ENCODE data around the gene KIF6.

KIF6 gene

GRCh38 chr6:39608652-39609345 is 116.4 kb downstream of the KIF6 start:
- TF ChIP-seq KLF9 (tag by site-specific recombination; IDR thresholded peaks at IDR 0.05; ENCODE audit: low read depth) (no peak), ELK4 (IDR thresholded peaks at IDR 0.05; ENCODE audit: borderline replicate concordance, low read depth, low read length) (no peak), ZNF274 (IDR thresholded peaks at IDR 0.05; ENCODE audit: low read length) (no peak), ZNF274 (tag by site-specific recombination; IDR thresholded peaks at IDR 0.05; ENCODE audit: borderline replicate concordance) (no peak)
- POLR2A ChIA-PET = no interaction called here
- Histone ChIP-seq H3K36me3 (ENCODE audit: control insufficient read depth in 2 of 2, insufficient read depth in 1 of 2, low read length in 2 of 2) (no peaks in the 10 kb centered on the region), H3K9me3 (ENCODE audit: control insufficient read depth, insufficient read depth, low read depth, low read length) (no peaks in the 10 kb centered on the region), H3K4me1 (ENCODE audit: control insufficient read depth, insufficient read depth, low read length) (no peaks in the 10 kb centered on the region), H3K27ac (ENCODE audit: extremely low read depth, low read depth, low read length) (no peak overlapping the region), H3K4me3 (ENCODE audit: low read depth, low read length) (no peak overlapping the region)
- CTCF ChIA-PET = interaction anchor here (0.6 kb wide), 1 partner anchor 30 kb away, joined by 3 read pairs; no protein-coding TSS in a partner anchor

- no peak overlapping the region for H3K4me3 ChIP-seq (ENCODE audit: low read depth, low read length)
- TF ChIP-seq ZNF26 (tag by site-specific recombination; IDR thresholded peaks at IDR 0.05) (no peak), ZNF843 (tag by site-specific recombination; IDR thresholded peaks at IDR 0.05) (no peak), ZNF549 (tag by site-specific recombination; IDR thresholded peaks at IDR 0.05) (no peak)
- H3K27ac ChIP-seq (ENCODE audit: extremely low read depth, low read depth, low read length) = no peak overlapping the region
- ChIA-PET POLR2A (no interaction called here), CTCF (interaction anchor here (0.7 kb wide), 1 partner anchor 320 kb away, joined by 3 read pairs; no protein-coding TSS in a partner anchor)
- no peaks in the 10 kb centered on the region for H3K9me3 ChIP-seq (ENCODE audit: control insufficient read depth, insufficient read depth, low read depth, low read length)
- no peaks in the 10 kb centered on the region for H3K36me3 ChIP-seq (ENCODE audit: control insufficient read depth in 2 of 2, insufficient read depth in 1 of 2, low read length in 2 of 2)
- no peaks in the 10 kb centered on the region for H3K4me1 ChIP-seq (ENCODE audit: control insufficient read depth, insufficient read depth, low read length)
Observed at GRCh38 chr6:39602601-39603519, 122.3 kb downstream of the KIF6 start.

- H3K9me3 ChIP-seq (ENCODE audit: control insufficient read depth, insufficient read depth, low read depth, low read length) = no peaks in the 10 kb centered on the region
- H3K36me3 ChIP-seq (ENCODE audit: control insufficient read depth in 2 of 2, insufficient read depth in 1 of 2, low read length in 2 of 2) = no peaks in the 10 kb centered on the region
- CTCF ChIA-PET = interaction anchor here (0.5 kb wide), 1 partner anchor 1860 kb away, joined by 4 read pairs; no protein-coding TSS in a partner anchor
- POLR2A ChIA-PET = no interaction called here
- no peaks in the 10 kb centered on the region for H3K4me1 ChIP-seq (ENCODE audit: control insufficient read depth, insufficient read depth, low read length)
- H3K4me3 ChIP-seq (ENCODE audit: low read depth, low read length) = no peak overlapping the region
- H3K27ac ChIP-seq (ENCODE audit: extremely low read depth, low read depth, low read length) = no peak overlapping the region
- TF ChIP-seq SP7 (tag by site-specific recombination; IDR thresholded peaks at IDR 0.05) (no peak), ZNF561 (tag by site-specific recombination; IDR thresholded peaks at IDR 0.05; ENCODE audit: borderline replicate concordance) (no peak), PATZ1 (tag by site-specific recombination; IDR thresholded peaks at IDR 0.05) (no peak), PBX3 (CRISPR knock-in tag; IDR thresholded peaks at IDR 0.05) (no peak), ATF2 (tag by site-specific recombination; IDR thresholded peaks at IDR 0.05; ENCODE audit: low read depth) (no peak), ZNF449 (tag by site-specific recombination; IDR thresholded peaks at IDR 0.05) (no peak), ZNF274 (IDR thresholded peaks at IDR 0.05; ENCODE audit: low read length) (no peak), ZNF274 (tag by site-specific recombination; IDR thresholded peaks at IDR 0.05; ENCODE audit: borderline replicate concordance) (no peak), GLIS1 (tag by site-specific recombination; IDR thresholded peaks at IDR 0.05) (no peak), EGR2 (tag by site-specific recombination; IDR thresholded peaks at IDR 0.05; ENCODE audit: low read depth) (no peak), ZNF157 (tag by site-specific recombination; IDR thresholded peaks at IDR 0.05) (no peak)
Observed at GRCh38 chr6:39599973-39600372, 125.2 kb downstream of the KIF6 start.
